ENCODE results near the gene CCNB3.

DNA sequence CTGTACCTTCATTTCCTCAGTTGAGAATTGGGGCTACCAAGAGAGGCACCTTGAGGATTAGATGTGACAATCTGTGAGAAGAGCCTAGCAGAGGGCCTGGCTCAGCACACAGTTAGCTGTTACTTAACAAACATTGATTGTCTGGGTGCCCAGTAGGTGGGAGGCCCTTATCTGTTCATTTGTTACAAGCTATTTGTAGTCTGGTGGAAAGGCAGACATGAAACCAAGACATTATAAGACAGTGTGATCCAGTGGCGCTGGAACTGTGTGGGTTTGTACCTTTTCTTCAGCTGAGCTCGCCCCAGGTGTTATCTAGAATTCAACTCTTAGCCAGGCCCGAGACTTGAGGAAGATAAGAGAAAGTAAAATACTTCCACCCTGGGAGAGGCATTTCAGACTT, 20.7 kb upstream of the CCNB3 start:
- TF ChIP-seq, protein P1, sequence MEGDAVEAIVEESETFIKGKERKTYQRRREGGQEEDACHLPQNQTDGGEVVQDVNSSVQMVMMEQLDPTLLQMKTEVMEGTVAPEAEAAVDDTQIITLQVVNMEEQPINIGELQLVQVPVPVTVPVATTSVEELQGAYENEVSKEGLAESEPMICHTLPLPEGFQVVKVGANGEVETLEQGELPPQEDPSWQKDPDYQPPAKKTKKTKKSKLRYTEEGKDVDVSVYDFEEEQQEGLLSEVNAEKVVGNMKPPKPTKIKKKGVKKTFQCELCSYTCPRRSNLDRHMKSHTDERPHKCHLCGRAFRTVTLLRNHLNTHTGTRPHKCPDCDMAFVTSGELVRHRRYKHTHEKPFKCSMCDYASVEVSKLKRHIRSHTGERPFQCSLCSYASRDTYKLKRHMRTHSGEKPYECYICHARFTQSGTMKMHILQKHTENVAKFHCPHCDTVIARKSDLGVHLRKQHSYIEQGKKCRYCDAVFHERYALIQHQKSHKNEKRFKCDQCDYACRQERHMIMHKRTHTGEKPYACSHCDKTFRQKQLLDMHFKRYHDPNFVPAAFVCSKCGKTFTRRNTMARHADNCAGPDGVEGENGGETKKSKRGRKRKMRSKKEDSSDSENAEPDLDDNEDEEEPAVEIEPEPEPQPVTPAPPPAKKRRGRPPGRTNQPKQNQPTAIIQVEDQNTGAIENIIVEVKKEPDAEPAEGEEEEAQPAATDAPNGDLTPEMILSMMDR (IDR thresholded peaks at IDR 0.05) = no peak
- TF ChIP-seq NFE2L2 (conservative IDR thresholded peaks at IDR 0.05; ENCODE audit: low read length) (no peak), RNF2 (IDR thresholded peaks at IDR 0.05; ENCODE audit: borderline replicate concordance, low read depth) (no peak)

All from A549 (cell line).